ENCODE measurements around the gene CCDC172. TPM values are rescaled to one million over a fixed set of nuclear protein-coding genes. Genes with fewer than 3 reads are reported as not detected.

Gene CCDC172
- total and polyA plus RNA-seq, 2 experiments from 2014 or later, result not detected

- Histone ChIP-seq H3K27ac (no peak overlapping the region), H3K9me3 (ENCODE audit: low read depth) (no peaks in the 10 kb centered on the region), H3K4me1 (ENCODE audit: low read depth) (no peaks in the 10 kb centered on the region), H3K36me3 (no peaks in the 10 kb centered on the region), H3K27me3 (no peaks in the 10 kb centered on the region), H3K4me3 (no peak overlapping the region)
- TF ChIP-seq, protein P1, sequence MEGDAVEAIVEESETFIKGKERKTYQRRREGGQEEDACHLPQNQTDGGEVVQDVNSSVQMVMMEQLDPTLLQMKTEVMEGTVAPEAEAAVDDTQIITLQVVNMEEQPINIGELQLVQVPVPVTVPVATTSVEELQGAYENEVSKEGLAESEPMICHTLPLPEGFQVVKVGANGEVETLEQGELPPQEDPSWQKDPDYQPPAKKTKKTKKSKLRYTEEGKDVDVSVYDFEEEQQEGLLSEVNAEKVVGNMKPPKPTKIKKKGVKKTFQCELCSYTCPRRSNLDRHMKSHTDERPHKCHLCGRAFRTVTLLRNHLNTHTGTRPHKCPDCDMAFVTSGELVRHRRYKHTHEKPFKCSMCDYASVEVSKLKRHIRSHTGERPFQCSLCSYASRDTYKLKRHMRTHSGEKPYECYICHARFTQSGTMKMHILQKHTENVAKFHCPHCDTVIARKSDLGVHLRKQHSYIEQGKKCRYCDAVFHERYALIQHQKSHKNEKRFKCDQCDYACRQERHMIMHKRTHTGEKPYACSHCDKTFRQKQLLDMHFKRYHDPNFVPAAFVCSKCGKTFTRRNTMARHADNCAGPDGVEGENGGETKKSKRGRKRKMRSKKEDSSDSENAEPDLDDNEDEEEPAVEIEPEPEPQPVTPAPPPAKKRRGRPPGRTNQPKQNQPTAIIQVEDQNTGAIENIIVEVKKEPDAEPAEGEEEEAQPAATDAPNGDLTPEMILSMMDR (IDR thresholded peaks at IDR 0.05; ENCODE audit: low read depth, low read length), result no peak
- no peak for DNase-seq (ENCODE audit: low read depth in 1 of 2, low spot score in 1 of 2)
Measured at GRCh38 chr10:116300542-116300941, 23.7 kb upstream of the CCDC172 start.

DNA sequence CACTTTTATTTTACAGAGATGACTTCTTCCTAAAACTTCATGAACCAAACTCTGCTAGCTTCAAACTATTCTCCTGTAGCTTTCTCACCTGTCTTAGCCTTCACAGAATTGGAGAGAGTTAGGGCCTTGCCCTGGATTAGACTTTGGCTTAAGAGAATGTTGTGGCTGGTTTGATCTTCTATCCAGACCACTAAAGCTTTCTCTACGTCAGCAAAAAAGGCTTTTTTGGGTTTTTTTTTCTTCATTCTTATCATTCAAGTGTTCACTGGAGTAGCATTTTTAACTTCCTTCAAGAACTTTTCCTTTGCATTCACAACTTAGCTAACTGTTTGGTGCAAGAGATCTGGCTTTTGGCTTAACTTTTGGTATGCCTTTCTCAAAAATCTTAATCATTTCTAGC lies 19.3 kb upstream of the CCDC172 start:
- H3K36me3 ChIP-seq, result no peaks in the 10 kb centered on the region
- no peaks in the 10 kb centered on the region for H3K27me3 ChIP-seq
- no peak for DNase-seq (ENCODE audit: low read depth in 1 of 2, low spot score in 1 of 2)
- H3K9me3 ChIP-seq (ENCODE audit: low read depth), result no peaks in the 10 kb centered on the region
- no peak overlapping the region for H3K27ac ChIP-seq
- H3K4me1 ChIP-seq (ENCODE audit: low read depth), result no peaks in the 10 kb centered on the region
- no peak overlapping the region for H3K4me3 ChIP-seq
- TF ChIP-seq, protein P1 (IDR thresholded peaks at IDR 0.05; ENCODE audit: low read depth, low read length), result no peak

GRCh38 chr10:116306847-116307246 lies 17.4 kb upstream of the CCDC172 start:
- Histone ChIP-seq H3K4me3 (no peak overlapping the region), H3K27ac (no peak overlapping the region), H3K9me3 (ENCODE audit: low read depth) (no peaks in the 10 kb centered on the region), H3K27me3 (no peaks in the 10 kb centered on the region), H3K36me3 (no peaks in the 10 kb centered on the region), H3K4me1 (ENCODE audit: low read depth) (no peaks in the 10 kb centered on the region)
- DNase-seq (ENCODE audit: low read depth in 1 of 2, low spot score in 1 of 2), result no peak
- TF ChIP-seq, protein P1 (IDR thresholded peaks at IDR 0.05; ENCODE audit: low read depth, low read length), result no peak

GRCh38 chr10:116307455-116307854 lies 16.8 kb upstream of the CCDC172 start:
- Histone ChIP-seq H3K4me3 (no peak overlapping the region), H3K9me3 (ENCODE audit: low read depth) (no peaks in the 10 kb centered on the region), H3K27ac (no peak overlapping the region), H3K27me3 (no peaks in the 10 kb centered on the region), H3K4me1 (ENCODE audit: low read depth) (no peaks in the 10 kb centered on the region), H3K36me3 (no peaks in the 10 kb centered on the region)
- DNase-seq (ENCODE audit: low read depth in 1 of 2, low spot score in 1 of 2), result no peak
- TF ChIP-seq, protein P1 (IDR thresholded peaks at IDR 0.05; ENCODE audit: low read depth, low read length), result no peak

DNA sequence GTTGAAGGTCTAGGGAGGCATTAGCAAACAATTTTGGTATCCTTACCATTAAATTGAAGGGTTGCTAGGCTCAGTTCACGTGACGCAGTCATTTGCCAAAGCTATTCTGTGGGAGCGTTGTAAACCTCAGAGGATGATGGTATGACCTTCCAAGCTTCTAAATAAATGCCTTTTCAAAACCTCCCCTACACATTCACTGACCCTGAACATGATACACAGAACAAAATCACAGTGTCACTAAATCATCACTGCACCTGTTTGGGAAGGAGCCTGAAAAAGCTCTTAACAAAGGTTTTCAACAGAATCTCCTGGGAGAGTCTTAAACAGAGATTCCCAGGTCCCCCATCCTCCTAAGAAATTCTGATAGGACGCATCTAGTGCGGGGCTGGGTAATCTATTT lies 13.2 kb upstream of the CCDC172 start:
- Histone ChIP-seq H3K9me3 (ENCODE audit: low read depth) (no peaks in the 10 kb centered on the region), H3K4me1 (ENCODE audit: low read depth) (no peaks in the 10 kb centered on the region), H3K27me3 (no peaks in the 10 kb centered on the region), H3K27ac (no peak overlapping the region), H3K4me3 (no peak overlapping the region), H3K36me3 (no peaks in the 10 kb centered on the region)
- DNase-seq (ENCODE audit: low read depth in 1 of 2, low spot score in 1 of 2), result no peak
- TF ChIP-seq, protein P1 (IDR thresholded peaks at IDR 0.05; ENCODE audit: low read depth, low read length), result no peak

Measured in cardiac muscle cell (in vitro differentiated cells and primary cell).